Activated T-cell treated with anti-CD3 and anti-CD28 coated beads, Interleukin-2, amount 50 U/mL, for 48 hours (primary cell): Measurements from ENCODE around the gene PLA2G2C.
"Not testable (repeated sequence)": the region's sequence is repeated elsewhere in the genome, so short reads cannot be mapped to it uniquely, and the experiment has no call there.

Experiments
- DNase-seq, 2 experiments: peaks; one replicate each; pipeline ENCODE4 v3.0.0-alpha.2; 2020

The PLA2G2C gene

GRCh38 chr1:20150969-20151368 is 35.3 kb downstream of the PLA2G2C start:
- DNase-seq = no peak

GRCh38 chr1:20150326-20150705 is 36.0 kb downstream of the PLA2G2C start:
- DNase-seq = no peak

GRCh38 chr1:20149601-20150325 is 36.6 kb downstream of the PLA2G2C start:
- DNase-seq = no peak

GRCh38 chr1:20148571-20149500 is 37.5 kb downstream of the PLA2G2C start:
- no peak for DNase-seq

DNA sequence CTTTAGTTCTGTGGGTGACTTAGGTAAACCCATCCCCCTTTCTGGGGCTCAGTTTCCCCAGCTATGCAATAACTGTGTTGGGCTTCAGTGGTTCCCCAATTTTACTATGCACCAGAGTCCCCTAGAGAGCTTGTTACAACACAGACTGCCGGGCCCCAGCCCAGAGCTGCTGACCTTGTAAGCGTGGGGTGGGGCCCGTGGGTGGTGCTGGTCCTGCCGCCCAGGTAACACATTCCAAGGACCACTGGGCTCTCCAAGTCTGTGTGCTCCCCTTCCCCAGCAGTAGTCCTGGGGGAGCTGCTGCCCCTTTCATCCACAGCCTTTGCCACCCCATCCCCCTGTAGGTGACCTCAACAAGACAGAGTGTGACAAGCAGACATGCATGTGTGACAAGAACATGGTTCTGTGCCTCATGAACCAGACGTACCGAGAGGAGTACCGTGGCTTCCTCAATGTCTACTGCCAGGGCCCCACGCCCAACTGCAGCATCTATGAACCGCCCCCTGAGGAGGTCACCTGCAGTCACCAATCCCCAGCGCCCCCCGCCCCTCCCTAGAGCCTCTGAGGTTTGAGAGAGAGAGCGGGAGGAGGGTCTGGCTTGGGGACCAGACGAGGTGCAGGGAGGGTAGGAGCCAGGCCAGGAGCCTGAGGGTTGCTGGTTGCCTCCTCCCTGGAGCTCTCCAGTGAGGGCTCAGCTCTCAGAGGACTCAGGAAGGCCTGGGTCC is 38.3 kb downstream of the PLA2G2C start:
- DNase-seq = no peak

GRCh38 chr1:20143734-20144565 is 42.4 kb downstream of the PLA2G2C start:
- DNase-seq = no peak

- no peak for DNase-seq
Measured at GRCh38 chr1:20143318-20143717, 43.0 kb downstream of the PLA2G2C start.

- no peak for DNase-seq
Measured at GRCh38 chr1:20142001-20142710, 44.2 kb downstream of the PLA2G2C start.

DNA sequence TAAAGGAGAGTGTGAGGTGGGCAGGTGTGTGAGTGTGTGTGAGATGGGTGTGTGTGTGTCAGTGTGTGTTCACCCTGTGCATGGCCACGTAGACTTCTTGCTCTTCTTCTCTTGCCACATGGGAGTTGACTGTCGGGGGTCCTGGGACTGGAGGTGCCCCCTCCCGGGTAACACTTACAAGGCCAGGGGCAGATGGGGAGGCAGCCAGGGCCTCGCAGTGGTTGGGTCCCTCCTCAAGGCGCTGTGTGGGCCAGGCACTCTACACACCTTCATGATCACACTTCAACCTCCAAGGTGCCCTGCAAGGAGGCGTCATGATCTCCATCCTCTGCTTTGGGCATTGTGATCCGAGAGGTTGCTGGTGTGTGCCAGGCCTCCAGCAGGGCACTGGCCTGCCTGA is 44.9 kb downstream of the PLA2G2C start:
- no peak for DNase-seq

- DNase-seq = no peak
Measured at GRCh38 chr1:20141001-20141400, 45.3 kb downstream of the PLA2G2C start.

DNA sequence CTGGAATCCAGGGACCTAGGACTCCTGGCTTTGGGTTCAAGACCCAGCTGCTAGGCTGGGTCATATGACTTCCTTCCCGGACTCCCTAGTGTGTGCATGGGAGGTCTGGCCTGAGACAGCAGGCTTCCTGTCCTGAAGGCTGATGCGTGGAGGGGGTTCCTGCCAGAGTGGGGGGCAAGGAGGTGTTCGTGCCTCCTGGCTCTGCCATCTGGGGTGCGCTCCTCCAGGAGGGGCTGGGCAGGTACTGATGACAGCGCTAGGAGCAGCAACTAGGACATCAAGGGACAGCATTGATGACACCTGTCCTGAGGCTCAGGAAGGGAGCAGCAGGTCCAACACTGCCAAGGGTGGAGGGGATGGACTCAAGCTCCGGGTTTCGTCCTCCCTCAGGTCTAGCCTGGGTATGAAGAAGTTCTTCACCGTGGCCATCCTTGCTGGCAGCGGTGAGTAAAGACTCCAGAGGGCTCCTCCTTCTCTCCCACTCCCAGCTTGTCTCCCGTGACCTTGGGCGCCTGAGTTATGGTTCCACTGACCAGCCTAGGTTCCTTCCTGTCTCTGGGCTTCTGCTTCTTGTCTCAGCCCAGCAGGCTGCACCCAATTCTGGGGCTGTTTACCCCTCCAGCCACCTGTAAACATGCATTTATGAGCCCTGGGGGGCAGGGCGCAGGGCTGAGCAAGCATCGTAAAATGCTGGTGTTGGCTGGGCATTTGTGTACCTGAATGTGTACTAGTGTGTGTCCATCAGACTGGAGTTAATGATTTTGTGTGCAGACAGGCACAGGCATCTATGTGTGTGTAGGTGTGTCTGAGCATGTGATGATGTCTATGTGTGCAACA is 46.3 kb downstream of the PLA2G2C start:
- no peak for DNase-seq

DNA sequence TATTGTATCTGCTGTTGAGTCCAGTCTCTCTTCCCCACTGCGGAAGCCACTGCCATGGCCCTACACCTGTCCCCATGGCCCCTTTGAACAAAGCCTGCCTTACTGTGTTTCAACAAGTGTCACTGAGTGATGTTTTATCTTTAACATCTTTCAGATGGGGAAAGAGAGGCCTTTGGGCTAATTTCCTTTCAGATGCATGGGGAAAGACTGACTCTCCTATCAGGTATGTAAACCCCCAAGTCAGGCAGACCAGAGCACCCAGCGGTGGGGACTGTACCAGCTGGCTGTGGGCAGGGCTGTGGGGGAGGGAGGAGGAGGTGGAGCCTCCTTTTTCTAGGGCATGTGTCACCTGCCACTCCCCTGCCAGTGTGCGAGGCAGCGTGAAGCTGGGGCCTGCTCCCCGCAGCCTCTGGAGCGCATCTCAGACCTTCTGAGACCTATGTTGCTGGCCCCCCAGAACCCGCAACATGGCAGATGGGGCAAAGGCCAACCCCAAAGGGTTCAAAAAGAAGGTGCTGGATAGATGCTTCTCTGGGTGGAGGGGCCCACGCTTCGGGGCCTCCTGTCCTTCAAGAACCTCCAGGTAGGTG is 47.3 kb downstream of the PLA2G2C start, which contains the start of gene PLA2G2F:
TSS of gene PLA2G2F (plus strand) at position 363 of the 590 bp plus-strand sequence. CDS start at position 468, 105 bp downstream.
- DNase-seq = no peak

- no peak for DNase-seq
Measured at GRCh38 chr1:20138346-20138745, 48.0 kb downstream of the PLA2G2C start.

- no peak for DNase-seq
Measured at GRCh38 chr1:20137604-20138003, 48.7 kb downstream of the PLA2G2C start.

GRCh38 chr1:20137055-20137454 is 49.3 kb downstream of the PLA2G2C start:
- no peak for DNase-seq

DNA sequence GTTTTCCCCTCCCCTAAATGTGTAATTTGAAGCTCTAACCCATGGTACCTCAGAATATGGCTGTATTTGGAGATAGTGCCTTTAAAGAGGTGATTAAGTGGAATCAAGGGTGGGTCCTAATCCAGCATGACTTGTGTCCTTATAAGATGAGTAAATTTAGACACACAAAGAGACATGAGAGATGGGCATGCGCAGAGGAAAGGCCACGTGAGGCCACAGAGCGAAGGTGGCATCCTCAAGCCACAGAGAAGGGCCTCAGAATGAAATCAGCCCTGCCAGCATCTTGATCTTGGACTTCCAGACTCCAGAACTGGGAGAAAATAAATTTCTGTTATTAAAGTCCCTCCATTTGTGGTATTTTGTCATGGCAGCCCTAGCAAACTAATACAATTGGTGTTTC is 50.1 kb downstream of the PLA2G2C start:
- DNase-seq = no peak

GRCh38 chr1:20134995-20135394 is 51.3 kb downstream of the PLA2G2C start:
- no peak for DNase-seq

DNA sequence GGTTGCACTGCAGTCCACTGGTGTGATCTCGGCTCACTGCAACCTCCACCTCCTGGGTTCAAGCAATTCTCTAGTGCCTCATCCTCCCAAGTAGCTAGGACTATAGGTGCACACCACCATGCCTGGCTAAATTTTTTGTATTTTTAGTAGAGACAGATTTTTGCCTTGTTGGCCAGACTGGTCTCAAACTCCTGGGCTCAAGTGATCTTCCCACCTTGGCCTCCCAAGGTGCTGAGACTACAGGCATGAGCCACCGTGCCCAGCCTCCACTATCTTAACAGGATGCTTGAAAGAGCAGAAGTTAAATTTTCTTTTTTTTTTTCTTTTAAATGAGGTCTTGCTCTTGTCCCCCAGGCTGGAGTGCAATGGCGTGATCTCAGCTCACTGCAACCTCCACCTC is 55.8 kb downstream of the PLA2G2C start:
- DNase-seq = not testable (repeated sequence)

- DNase-seq = no peak
Measured at GRCh38 chr1:20126806-20127440, 59.4 kb downstream of the PLA2G2C start.
